HEK293 (cell line): ENCODE results near the gene ECSIT.

ENCODE experiments used
- CTCF ChIA-PET: fragments of 350-600 bp; formaldehyde crosslinking; extraction: SDS; loops from one replicate; lab custom pipeline; 2021; ENCODE audit warnings: antibody characterized with exemption; lab: Yijun Ruan, JAX
- POLR2A ChIA-PET: fragments of 300-600 bp; formaldehyde crosslinking; extraction: SDS; loops from one replicate; lab custom pipeline; 2020; ENCODE audit warnings: antibody characterized with exemption, inconsistent platforms; lab: Yijun Ruan, JAX
- H3K27ac ChIP-seq: fragments of 200-500 bp; sonication (Bioruptor generic); 2 replicates; pipeline ENCODE4 v1.5.1; 2014; ENCODE audit warnings: low read depth, low read length, control low read depth, inconsistent platforms; ENCODE audit errors: extremely low read depth
- H3K36me3 ChIP-seq, 2 experiments: fragments of 200-500 bp in 1 of 2; sonication (Bioruptor generic) in 1 of 2; 1 replicate in 1 of 2; 2 replicates in 1 of 2; pipeline ENCODE4 v1.5.1; 2014 to 2017; ENCODE audit warnings: inconsistent platforms in 2 of 2, low read length in 2 of 2; ENCODE audit not compliant: control insufficient read depth in 2 of 2, insufficient read depth in 1 of 2
- H3K4me1 ChIP-seq: fragments of 200-500 bp; sonication (Bioruptor generic); 2 replicates; pipeline ENCODE4 v1.5.1; 2014; ENCODE audit warnings: mild to moderate bottlenecking, low read length, inconsistent platforms; ENCODE audit not compliant: control insufficient read depth, insufficient read depth
- H3K4me3 ChIP-seq: 2 replicates; pipeline ENCODE4 v1.5.1; 2011; ENCODE audit warnings: low read depth, mild to moderate bottlenecking, control low read depth, low read length, moderate library complexity
- H3K9me3 ChIP-seq: fragments of 200-500 bp; sonication (Bioruptor generic); 2 replicates; pipeline ENCODE4 v1.5.1; 2014; ENCODE audit warnings: low read depth, low read length, inconsistent platforms; ENCODE audit not compliant: control insufficient read depth, insufficient read depth
- EGR2 ChIP-seq: fragments of 450-650 bp; formaldehyde crosslinking; IDR thresholded peaks from 2 replicates; pipeline ENCODE4 v1.5.1; 2016; ENCODE audit warnings: low read depth, missing biosample characterization, missing genetic modification characterization
- KLF16 ChIP-seq: fragments of 450-650 bp; formaldehyde crosslinking; IDR thresholded peaks from 2 replicates; pipeline ENCODE4 v1.5.1; 2017; ENCODE audit warnings: missing biosample characterization, missing genetic modification characterization
- REPIN1 ChIP-seq: fragments of 450-650 bp; formaldehyde crosslinking; IDR thresholded peaks from 2 replicates; pipeline ENCODE4 v1.5.1; 2017; ENCODE audit warnings: missing biosample characterization, missing genetic modification characterization, low read depth
- SETDB1 ChIP-seq: IDR thresholded peaks from one replicate; pipeline ENCODE4 v1.6.1; 2017; ENCODE audit warnings: mild to moderate bottlenecking, low read length, moderate library complexity, mixed read lengths; ENCODE audit not compliant: insufficient read length
- ZNF341 ChIP-seq: fragments of 450-650 bp; formaldehyde crosslinking; IDR thresholded peaks from 2 replicates; pipeline ENCODE4; 2016; ENCODE audit warnings: low read depth, missing biosample characterization, missing genetic modification characterization
- ZNF350 ChIP-seq: fragments of 450-650 bp; formaldehyde crosslinking; IDR thresholded peaks from 2 replicates; pipeline ENCODE4 v1.5.0; 2017; ENCODE audit warnings: missing biosample characterization, mild to moderate bottlenecking, missing genetic modification characterization
- ZNF423 ChIP-seq: fragments of 450-650 bp; formaldehyde crosslinking; IDR thresholded peaks from 2 replicates; pipeline ENCODE4 v1.5.1; 2016; ENCODE audit warnings: missing biosample characterization, missing genetic modification characterization
- ZNF514 ChIP-seq: fragments of 450-650 bp; formaldehyde crosslinking; IDR thresholded peaks from 2 replicates; pipeline ENCODE4 v1.5.1; 2016; ENCODE audit warnings: missing biosample characterization, missing genetic modification characterization
- ZNF530 ChIP-seq: fragments of 450-650 bp; formaldehyde crosslinking; IDR thresholded peaks from 2 replicates; pipeline ENCODE4 v1.5.1; 2016; ENCODE audit warnings: low read depth, missing biosample characterization, missing genetic modification characterization
- ZNF596 ChIP-seq: fragments of 450-650 bp; IDR thresholded peaks from 2 replicates; pipeline ENCODE4 v1.5.0; 2018; ENCODE audit warnings: missing biosample characterization, mild to moderate bottlenecking, missing genetic modification characterization, moderate library complexity
- ZNF621 ChIP-seq: fragments of 450-650 bp; formaldehyde crosslinking; IDR thresholded peaks from 2 replicates; pipeline ENCODE4 v1.5.1; 2017; ENCODE audit warnings: missing biosample characterization, missing genetic modification characterization
- ZNF658 ChIP-seq: fragments of 450-650 bp; formaldehyde crosslinking; IDR thresholded peaks from 2 replicates; pipeline ENCODE4; 2016; ENCODE audit warnings: missing biosample characterization, missing genetic modification characterization
- ZNF776 ChIP-seq: fragments of 450-650 bp; formaldehyde crosslinking; IDR thresholded peaks from 2 replicates; pipeline ENCODE4 v1.5.0; 2017; ENCODE audit warnings: missing biosample characterization, missing genetic modification characterization, borderline replicate concordance
- ZNF837 ChIP-seq: fragments of 450-650 bp; formaldehyde crosslinking; IDR thresholded peaks from 2 replicates; pipeline ENCODE4 v1.5.1; 2016; ENCODE audit warnings: missing biosample characterization, missing genetic modification characterization
- TF ChIP-seq, protein P1 (sequence below): fragments of 450-650 bp; formaldehyde crosslinking; IDR thresholded peaks from 2 replicates; pipeline ENCODE4 v1.5.1; 2017; ENCODE audit warnings: missing biosample characterization, missing genetic modification characterization
- TF ChIP-seq, protein P2 (sequence below): fragments of 450-650 bp; formaldehyde crosslinking; IDR thresholded peaks from 2 replicates; pipeline ENCODE4 v1.5.1; 2016; ENCODE audit warnings: missing biosample characterization, missing genetic modification characterization
- TF ChIP-seq, protein P3 (sequence below): fragments of 450-650 bp; formaldehyde crosslinking; IDR thresholded peaks from 2 replicates; pipeline ENCODE4 v1.5.1; 2016; ENCODE audit warnings: missing biosample characterization, missing genetic modification characterization
- TF ChIP-seq, protein P4 (sequence below): fragments of 450-650 bp; formaldehyde crosslinking; IDR thresholded peaks from 2 replicates; pipeline ENCODE4 v1.5.1; 2016; ENCODE audit warnings: missing biosample characterization, missing genetic modification characterization
- TF ChIP-seq, protein P5 (sequence below): sonication (generic); formaldehyde crosslinking; IDR thresholded peaks from 2 replicates; pipeline ENCODE4 v1.8.1; 2022; ENCODE audit warnings: mild to moderate bottlenecking, moderate library complexity, missing genetic modification reagents
- TF ChIP-seq, protein P6 (sequence below): fragments of 450-650 bp; formaldehyde crosslinking; IDR thresholded peaks from 2 replicates; pipeline ENCODE4 v1.5.1; 2016; ENCODE audit warnings: missing biosample characterization, missing genetic modification characterization, borderline replicate concordance

Gene ECSIT

DNA sequence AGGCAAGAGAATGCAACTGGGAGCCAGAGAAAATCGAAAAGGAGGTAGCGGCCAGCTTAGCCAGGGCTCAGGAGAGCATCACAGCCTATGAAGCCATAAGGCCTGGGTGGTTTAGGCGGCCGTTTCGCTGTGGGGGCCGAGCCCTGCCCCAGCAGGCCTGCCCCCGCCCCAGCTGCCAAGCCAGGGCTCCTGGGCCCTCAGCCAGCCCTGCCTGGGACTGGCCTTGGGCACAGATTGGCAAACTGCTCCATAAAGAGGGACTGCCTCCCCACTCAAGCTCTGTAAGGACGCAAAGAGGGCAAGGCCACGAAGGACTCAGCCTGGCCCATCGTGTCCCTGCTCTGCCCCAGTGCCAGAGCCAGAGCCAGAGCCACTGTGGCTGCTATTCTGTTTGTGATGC, 33.5 kb downstream of the ECSIT start:
- Histone ChIP-seq H3K36me3 (peaks cover 5 to 26% of the 10 kb centered on the region in 2 experiments; a peak in 2 of 3 replicates), H3K9me3 (no peaks in the 10 kb centered on the region), H3K4me1 (no peaks in the 10 kb centered on the region), H3K27ac (no peak overlapping the region), H3K4me3 (no peak overlapping the region)
- ChIA-PET CTCF (interaction anchor here (0.9 to 2.1 kb wide), 7 partner anchors 10 to 127 kb away, joined by 3 to 12 read pairs (median 5); no protein-coding TSS in a partner anchor), POLR2A (no interaction called here)
- TF ChIP-seq ZNF350 (tag by site-specific recombination) (no peak), ZNF514 (tag by site-specific recombination) (no peak), SETDB1 (no peak), ZNF530 (tag by site-specific recombination) (no peak)
- TF ChIP-seq, protein P1, sequence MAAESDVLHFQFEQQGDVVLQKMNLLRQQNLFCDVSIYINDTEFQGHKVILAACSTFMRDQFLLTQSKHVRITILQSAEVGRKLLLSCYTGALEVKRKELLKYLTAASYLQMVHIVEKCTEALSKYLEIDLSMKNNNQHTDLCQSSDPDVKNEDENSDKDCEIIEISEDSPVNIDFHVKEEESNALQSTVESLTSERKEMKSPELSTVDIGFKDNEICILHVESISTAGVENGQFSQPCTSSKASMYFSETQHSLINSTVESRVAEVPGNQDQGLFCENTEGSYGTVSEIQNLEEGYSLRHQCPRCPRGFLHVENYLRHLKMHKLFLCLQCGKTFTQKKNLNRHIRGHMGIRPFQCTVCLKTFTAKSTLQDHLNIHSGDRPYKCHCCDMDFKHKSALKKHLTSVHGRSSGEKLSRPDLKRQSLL (tag by site-specific recombination) = no peak
- TF ChIP-seq, protein P2, sequence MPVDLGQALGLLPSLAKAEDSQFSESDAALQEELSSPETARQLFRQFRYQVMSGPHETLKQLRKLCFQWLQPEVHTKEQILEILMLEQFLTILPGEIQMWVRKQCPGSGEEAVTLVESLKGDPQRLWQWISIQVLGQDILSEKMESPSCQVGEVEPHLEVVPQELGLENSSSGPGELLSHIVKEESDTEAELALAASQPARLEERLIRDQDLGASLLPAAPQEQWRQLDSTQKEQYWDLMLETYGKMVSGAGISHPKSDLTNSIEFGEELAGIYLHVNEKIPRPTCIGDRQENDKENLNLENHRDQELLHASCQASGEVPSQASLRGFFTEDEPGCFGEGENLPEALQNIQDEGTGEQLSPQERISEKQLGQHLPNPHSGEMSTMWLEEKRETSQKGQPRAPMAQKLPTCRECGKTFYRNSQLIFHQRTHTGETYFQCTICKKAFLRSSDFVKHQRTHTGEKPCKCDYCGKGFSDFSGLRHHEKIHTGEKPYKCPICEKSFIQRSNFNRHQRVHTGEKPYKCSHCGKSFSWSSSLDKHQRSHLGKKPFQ (tag by site-specific recombination) = no peak
- TF ChIP-seq, protein P3, sequence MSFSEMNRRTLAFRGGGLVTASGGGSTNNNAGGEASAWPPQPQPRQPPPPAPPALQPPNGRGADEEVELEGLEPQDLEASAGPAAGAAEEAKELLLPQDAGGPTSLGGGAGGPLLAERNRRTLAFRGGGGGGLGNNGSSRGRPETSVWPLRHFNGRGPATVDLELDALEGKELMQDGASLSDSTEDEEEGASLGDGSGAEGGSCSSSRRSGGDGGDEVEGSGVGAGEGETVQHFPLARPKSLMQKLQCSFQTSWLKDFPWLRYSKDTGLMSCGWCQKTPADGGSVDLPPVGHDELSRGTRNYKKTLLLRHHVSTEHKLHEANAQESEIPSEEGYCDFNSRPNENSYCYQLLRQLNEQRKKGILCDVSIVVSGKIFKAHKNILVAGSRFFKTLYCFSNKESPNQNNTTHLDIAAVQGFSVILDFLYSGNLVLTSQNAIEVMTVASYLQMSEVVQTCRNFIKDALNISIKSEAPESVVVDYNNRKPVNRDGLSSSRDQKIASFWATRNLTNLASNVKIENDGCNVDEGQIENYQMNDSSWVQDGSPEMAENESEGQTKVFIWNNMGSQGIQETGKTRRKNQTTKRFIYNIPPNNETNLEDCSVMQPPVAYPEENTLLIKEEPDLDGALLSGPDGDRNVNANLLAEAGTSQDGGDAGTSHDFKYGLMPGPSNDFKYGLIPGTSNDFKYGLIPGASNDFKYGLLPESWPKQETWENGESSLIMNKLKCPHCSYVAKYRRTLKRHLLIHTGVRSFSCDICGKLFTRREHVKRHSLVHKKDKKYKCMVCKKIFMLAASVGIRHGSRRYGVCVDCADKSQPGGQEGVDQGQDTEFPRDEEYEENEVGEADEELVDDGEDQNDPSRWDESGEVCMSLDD (tag by site-specific recombination) = no peak
- TF ChIP-seq, protein P4, sequence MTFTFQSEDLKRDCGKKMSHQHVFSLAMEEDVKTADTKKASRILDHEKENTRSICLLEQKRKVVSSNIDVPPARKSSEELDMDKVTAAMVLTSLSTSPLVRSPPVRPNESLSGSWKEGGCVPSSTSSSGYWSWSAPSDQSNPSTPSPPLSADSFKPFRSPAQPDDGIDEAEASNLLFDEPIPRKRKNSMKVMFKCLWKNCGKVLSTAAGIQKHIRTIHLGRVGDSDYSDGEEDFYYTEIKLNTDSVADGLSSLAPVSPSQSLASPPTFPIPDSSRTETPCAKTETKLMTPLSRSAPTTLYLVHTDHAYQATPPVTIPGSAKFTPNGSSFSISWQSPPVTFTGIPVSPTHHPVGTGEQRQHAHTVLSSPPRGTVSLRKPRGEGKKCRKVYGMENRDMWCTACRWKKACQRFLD (tag by site-specific recombination) = no peak

DNA sequence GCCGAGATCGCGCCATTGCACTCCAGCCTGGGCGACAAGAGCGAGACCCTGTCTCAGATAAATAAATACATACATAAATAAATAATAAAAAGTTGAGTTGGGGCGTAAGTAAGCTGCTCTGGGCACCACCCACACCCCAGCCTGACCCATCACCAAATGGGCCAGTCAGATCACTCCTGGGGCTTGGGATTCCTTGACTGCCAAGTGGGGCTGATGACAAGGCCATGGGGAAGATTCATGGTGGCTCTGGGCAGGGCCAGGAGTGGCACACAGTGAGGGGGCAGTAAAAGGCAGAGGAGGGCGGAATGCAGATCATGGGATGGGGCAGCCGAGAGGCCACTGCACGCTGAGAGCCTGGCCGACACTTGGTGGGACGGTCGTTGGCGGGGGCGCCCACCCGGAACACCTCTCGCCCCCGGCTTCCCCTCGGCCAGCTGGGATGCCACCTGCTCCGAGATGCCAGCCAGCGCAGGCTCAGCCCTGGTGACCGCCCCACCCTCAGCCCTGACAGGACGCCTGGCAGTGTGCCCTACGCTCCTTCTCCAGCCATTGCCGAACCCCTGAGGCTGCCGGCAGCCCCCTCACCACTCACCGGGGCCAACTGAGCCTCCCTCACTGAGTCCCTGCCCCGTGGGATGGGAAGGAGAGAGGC, 34.2 kb downstream of the ECSIT start:
- no peak overlapping the region for H3K4me3 ChIP-seq
- ChIA-PET POLR2A (no interaction called here), CTCF (interaction anchor here (0.9 to 2.1 kb wide), 5 partner anchors 12 to 126 kb away, joined by 3 to 12 read pairs (median 3); no protein-coding TSS in a partner anchor)
- no peaks in the 10 kb centered on the region for H3K9me3 ChIP-seq
- H3K36me3 ChIP-seq = peaks cover 5 to 26% of the 10 kb centered on the region in 2 experiments; a peak in 2 of 3 replicates
- no peaks in the 10 kb centered on the region for H3K4me1 ChIP-seq
- no peak overlapping the region for H3K27ac ChIP-seq
- no peak for TF ChIP-seq REPIN1 (tag by site-specific recombination)
- TF ChIP-seq, protein P5, sequence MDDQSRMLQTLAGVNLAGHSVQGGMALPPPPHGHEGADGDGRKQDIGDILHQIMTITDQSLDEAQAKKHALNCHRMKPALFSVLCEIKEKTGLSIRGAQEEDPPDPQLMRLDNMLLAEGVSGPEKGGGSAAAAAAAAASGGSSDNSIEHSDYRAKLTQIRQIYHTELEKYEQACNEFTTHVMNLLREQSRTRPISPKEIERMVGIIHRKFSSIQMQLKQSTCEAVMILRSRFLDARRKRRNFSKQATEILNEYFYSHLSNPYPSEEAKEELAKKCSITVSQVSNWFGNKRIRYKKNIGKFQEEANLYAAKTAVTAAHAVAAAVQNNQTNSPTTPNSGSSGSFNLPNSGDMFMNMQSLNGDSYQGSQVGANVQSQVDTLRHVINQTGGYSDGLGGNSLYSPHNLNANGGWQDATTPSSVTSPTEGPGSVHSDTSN (CRISPR knock-in tag) = no peak
- TF ChIP-seq ZNF837 (tag by site-specific recombination) = no peak
- TF ChIP-seq ZNF658 (tag by site-specific recombination) = no peak
- TF ChIP-seq, protein P6, sequence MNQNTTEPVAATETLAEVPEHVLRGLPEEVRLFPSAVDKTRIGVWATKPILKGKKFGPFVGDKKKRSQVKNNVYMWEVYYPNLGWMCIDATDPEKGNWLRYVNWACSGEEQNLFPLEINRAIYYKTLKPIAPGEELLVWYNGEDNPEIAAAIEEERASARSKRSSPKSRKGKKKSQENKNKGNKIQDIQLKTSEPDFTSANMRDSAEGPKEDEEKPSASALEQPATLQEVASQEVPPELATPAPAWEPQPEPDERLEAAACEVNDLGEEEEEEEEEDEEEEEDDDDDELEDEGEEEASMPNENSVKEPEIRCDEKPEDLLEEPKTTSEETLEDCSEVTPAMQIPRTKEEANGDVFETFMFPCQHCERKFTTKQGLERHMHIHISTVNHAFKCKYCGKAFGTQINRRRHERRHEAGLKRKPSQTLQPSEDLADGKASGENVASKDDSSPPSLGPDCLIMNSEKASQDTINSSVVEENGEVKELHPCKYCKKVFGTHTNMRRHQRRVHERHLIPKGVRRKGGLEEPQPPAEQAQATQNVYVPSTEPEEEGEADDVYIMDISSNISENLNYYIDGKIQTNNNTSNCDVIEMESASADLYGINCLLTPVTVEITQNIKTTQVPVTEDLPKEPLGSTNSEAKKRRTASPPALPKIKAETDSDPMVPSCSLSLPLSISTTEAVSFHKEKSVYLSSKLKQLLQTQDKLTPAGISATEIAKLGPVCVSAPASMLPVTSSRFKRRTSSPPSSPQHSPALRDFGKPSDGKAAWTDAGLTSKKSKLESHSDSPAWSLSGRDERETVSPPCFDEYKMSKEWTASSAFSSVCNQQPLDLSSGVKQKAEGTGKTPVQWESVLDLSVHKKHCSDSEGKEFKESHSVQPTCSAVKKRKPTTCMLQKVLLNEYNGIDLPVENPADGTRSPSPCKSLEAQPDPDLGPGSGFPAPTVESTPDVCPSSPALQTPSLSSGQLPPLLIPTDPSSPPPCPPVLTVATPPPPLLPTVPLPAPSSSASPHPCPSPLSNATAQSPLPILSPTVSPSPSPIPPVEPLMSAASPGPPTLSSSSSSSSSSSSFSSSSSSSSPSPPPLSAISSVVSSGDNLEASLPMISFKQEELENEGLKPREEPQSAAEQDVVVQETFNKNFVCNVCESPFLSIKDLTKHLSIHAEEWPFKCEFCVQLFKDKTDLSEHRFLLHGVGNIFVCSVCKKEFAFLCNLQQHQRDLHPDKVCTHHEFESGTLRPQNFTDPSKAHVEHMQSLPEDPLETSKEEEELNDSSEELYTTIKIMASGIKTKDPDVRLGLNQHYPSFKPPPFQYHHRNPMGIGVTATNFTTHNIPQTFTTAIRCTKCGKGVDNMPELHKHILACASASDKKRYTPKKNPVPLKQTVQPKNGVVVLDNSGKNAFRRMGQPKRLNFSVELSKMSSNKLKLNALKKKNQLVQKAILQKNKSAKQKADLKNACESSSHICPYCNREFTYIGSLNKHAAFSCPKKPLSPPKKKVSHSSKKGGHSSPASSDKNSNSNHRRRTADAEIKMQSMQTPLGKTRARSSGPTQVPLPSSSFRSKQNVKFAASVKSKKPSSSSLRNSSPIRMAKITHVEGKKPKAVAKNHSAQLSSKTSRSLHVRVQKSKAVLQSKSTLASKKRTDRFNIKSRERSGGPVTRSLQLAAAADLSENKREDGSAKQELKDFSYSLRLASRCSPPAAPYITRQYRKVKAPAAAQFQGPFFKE (tag by site-specific recombination) = no peak
- TF ChIP-seq ZNF423 (tag by site-specific recombination) = no peak
- no peak for TF ChIP-seq ZNF776 (tag by site-specific recombination)
- TF ChIP-seq ZNF596 (tag by site-specific recombination) = no peak
- no peak for TF ChIP-seq ZNF341 (tag by site-specific recombination)
- TF ChIP-seq EGR2 (tag by site-specific recombination) = peak; percentile 63
- no peak for TF ChIP-seq ZNF621
- no peak for TF ChIP-seq KLF16 (tag by site-specific recombination)
